SHP77 (cell line): ENCODE data around the gene PCDHGA10.
"Not testable (repeated sequence)": the region's sequence is repeated elsewhere in the genome, so short reads cannot be mapped to it uniquely, and the experiment has no call there.

Source experiments
- DNase-seq, 2 experiments: peaks; one replicate each; lab custom pipeline; 2025; lab: John Stamatoyannopoulos, UW

PCDHGA10 gene

GRCh38 chr5:141420855-141421488 is 8.2 kb downstream of the PCDHGA10 start, which contains the start of gene PCDHGA11:
Gene PCDHGA11, plus strand, starts transcription at chr5:141421051. Its CDS starts 177 bp downstream, at chr5:141421228.
- DNase-seq = no peak

- no peak for DNase-seq
Measured at GRCh38 chr5:141421489-141421855, 8.7 kb downstream of the PCDHGA10 start.

- no peak for DNase-seq
Measured at GRCh38 chr5:141422742-141423291, 10.0 kb downstream of the PCDHGA10 start.

GRCh38 chr5:141427783-141428426 is 15.1 kb downstream of the PCDHGA10 start:
- no peak for DNase-seq

- no peak for DNase-seq
Measured at GRCh38 chr5:141430332-141431113, 17.7 kb downstream of the PCDHGA10 start, which contains the start of gene PCDHGA12. Gene PCDHGA12, plus strand, starts transcription at chr5:141430507. Its CDS starts 253 bp downstream, at chr5:141430760.

GRCh38 chr5:141431286-141431685 is 18.5 kb downstream of the PCDHGA10 start:
- DNase-seq = no peak

- DNase-seq = not testable (repeated sequence)
Measured at GRCh38 chr5:141432308-141432707, 19.5 kb downstream of the PCDHGA10 start.

- not testable (repeated sequence) for DNase-seq
Measured at GRCh38 chr5:141432726-141433125, 19.9 kb downstream of the PCDHGA10 start.

- DNase-seq = no peak
Measured at GRCh38 chr5:141434006-141434405, 21.2 kb downstream of the PCDHGA10 start.

GRCh38 chr5:141437221-141437620 is 24.4 kb downstream of the PCDHGA10 start:
- no peak for DNase-seq

- DNase-seq = no peak
Measured at GRCh38 chr5:141439411-141440141, 26.8 kb downstream of the PCDHGA10 start.

- no peak for DNase-seq
Measured at GRCh38 chr5:141440341-141440740, 27.6 kb downstream of the PCDHGA10 start.

- DNase-seq = no peak
Measured at GRCh38 chr5:141441571-141442170, 28.9 kb downstream of the PCDHGA10 start.

- no peak for DNase-seq
Measured at GRCh38 chr5:141465351-141465750, 52.6 kb downstream of the PCDHGA10 start.
